Endothelial cell of umbilical vein (primary cell): ENCODE results near the gene IQGAP2. TPM values are rescaled to one million over a fixed set of nuclear protein-coding genes. Genes with fewer than 3 reads are reported as not detected.

Source experiments
- BruUV-seq: library from RNA; stranded (reverse); fragments of 400-500 nt; replicated peaks from 2 replicates; lab custom pipeline; 2021; lab: Mats Ljungman, UMichigan
- CTCF ChIA-PET: fragments of 300-600, 350-600 bp; sonication (Branson Sonifier 250); formaldehyde crosslinking; loops from one replicate; lab custom pipeline; 2021; ENCODE audit warnings: antibody characterized with exemption, inconsistent platforms; lab: Charles Lee
- POLR2A ChIA-PET: fragments of 300-600, 350-600 bp; sonication (Branson Sonifier 250); formaldehyde crosslinking; loops from one replicate; lab custom pipeline; 2021; ENCODE audit warnings: antibody characterized with exemption, inconsistent platforms; lab: Charles Lee
- DNase-seq: peaks from one replicate; pipeline ENCODE4 v3.0.0-alpha.2; 2011; ENCODE audit warnings: low read depth, low spot score
- FAIRE-seq: peaks from 2 replicates; lab custom pipeline; 2011; peaks lifted over from hg19 to GRCh38; lab: Jason Lieb, UNC
- H2AFZ ChIP-seq: 2 replicates; pipeline ENCODE4 v1.6.0; 2012; ENCODE audit warnings: low read depth, low read length, control low read depth, inconsistent platforms
- H3K27ac ChIP-seq: 2 replicates; pipeline ENCODE4 v1.5.1; 2011; ENCODE audit warnings: low read depth, mild to moderate bottlenecking, control low read depth, low read length, moderate library complexity; ENCODE audit not compliant: insufficient read depth
- H3K27me3 ChIP-seq, 2 experiments: 2 replicates each; pipeline versions ENCODE4 v1.6.0 to v1.6.1; 2011; ENCODE audit warnings: low read length in 2 of 2, mixed read lengths in 1 of 2; ENCODE audit not compliant: control insufficient read depth in 2 of 2, insufficient read depth in 2 of 2
- H3K36me3 ChIP-seq, 2 experiments: 2 replicates in 1 of 2; 3 replicates in 1 of 2; pipeline ENCODE4 v1.5.1; 2011; ENCODE audit warnings: low read length in 2 of 2, mild to moderate bottlenecking in 1 of 2, moderate library complexity in 1 of 2; ENCODE audit not compliant: control insufficient read depth in 2 of 2, insufficient read depth in 2 of 2; ENCODE audit errors: extremely low read depth in 1 of 2
- H3K4me1 ChIP-seq: 3 replicates; pipeline ENCODE4 v1.5.1; 2011; ENCODE audit warnings: mild to moderate bottlenecking, low read length; ENCODE audit not compliant: control insufficient read depth, insufficient read depth; ENCODE audit errors: extremely low read depth
- H3K4me2 ChIP-seq: 2 replicates; pipeline ENCODE4 v1.6.1; 2011; ENCODE audit warnings: low read length, control low read depth, mixed read lengths; ENCODE audit not compliant: insufficient read depth
- H3K4me3 ChIP-seq, 3 experiments: fragments of 200-600 bp in 1 of 3; sonication (generic), shearing (Covaris generic) in 1 of 3; replicated peaks in 1 of 3; 2 replicates each; pipeline ENCODE4 v1.5.1; 2011 to 2016; ENCODE audit warnings: control low read depth in 3 of 3, low read length in 3 of 3, mild to moderate bottlenecking in 2 of 3, inconsistent platforms in 1 of 3, low read depth in 1 of 3, moderate library complexity in 1 of 3; ENCODE audit not compliant: insufficient read depth in 1 of 3
- H3K79me2 ChIP-seq: 2 replicates; pipeline ENCODE4 v1.6.0; 2012; ENCODE audit warnings: low read length, inconsistent platforms; ENCODE audit not compliant: control insufficient read depth, insufficient read depth
- H3K9ac ChIP-seq: replicated peaks from 2 replicates; pipeline ENCODE3; 2011; ENCODE audit warnings: low read length, control low read depth; ENCODE audit not compliant: insufficient read depth; ENCODE audit errors: extremely low read depth
- H3K9me1 ChIP-seq: replicated peaks from 3 replicates; pipeline ENCODE4 v1.6.0; 2011; ENCODE audit warnings: mild to moderate bottlenecking, low read length; ENCODE audit not compliant: control insufficient read depth, insufficient read depth; ENCODE audit errors: extremely low read depth
- H3K9me3 ChIP-seq: replicated peaks from 2 replicates; pipeline ENCODE4 v1.5.1; 2012; ENCODE audit warnings: low read length, inconsistent platforms; ENCODE audit not compliant: control insufficient read depth, insufficient read depth
- H4K20me1 ChIP-seq: replicated peaks from 2 replicates; pipeline ENCODE3; 2011; ENCODE audit warnings: mild to moderate bottlenecking, low read length; ENCODE audit not compliant: control insufficient read depth, insufficient read depth; ENCODE audit errors: extremely low read depth
- EZH2 ChIP-seq: IDR thresholded peaks from 2 replicates; pipeline ENCODE4 v1.6.1; 2012; ENCODE audit warnings: borderline replicate concordance, low read depth, mild to moderate bottlenecking, moderate library complexity, low read length, inconsistent platforms; ENCODE audit not compliant: severe bottlenecking
- GATA2 ChIP-seq: IDR thresholded peaks from 2 replicates; pipeline ENCODE4 v1.7.0; 2011; ENCODE audit warnings: low read depth, mild to moderate bottlenecking, moderate library complexity, mixed read lengths, low read length; ENCODE audit not compliant: insufficient read length, insufficient read depth
- POLR2A ChIP-seq: IDR thresholded peaks from 2 replicates; pipeline ENCODE4 v1.6.1; 2012; ENCODE audit warnings: low read depth, mild to moderate bottlenecking, control low read depth, low read length
- dilution Hi-C: fragments of 300-500 bp; cut with MboI; formaldehyde crosslinking; loops from one replicate; pipeline ENCODE4 v1.15.0; 2019; ENCODE audit warnings: low sequenced_read_pairs; ENCODE audit not compliant: extremely low pct_ligation_motif_present
- intact Hi-C: fragments of 100-400 bp; cut with micrococcal nuclease; formaldehyde crosslinking; loops from one replicate; pipeline ENCODE4 v1.10.0; 2022
- polyA plus RNA-seq, 4 experiments: library from polyadenylated mRNA; depleted of rRNA in 3 of 4; stranded (reverse) in 3 of 4; unstranded in 1 of 4; fragments of >200 nt; gene quantifications; 2 replicates each; pipeline versions ENCODE4 v1.2.1 to v1.2.3, GENCODE V29; 2011 to 2012; ENCODE audit warnings: missing spikeins in 1 of 4
- total RNA-seq: library from RNA; stranded (reverse); gene quantifications from 2 replicates; pipeline ENCODE4 v1.2.3, GENCODE V29; 2021
- TF ChIP-seq, protein P1 (sequence below), 2 donors: IDR thresholded peaks; 1 replicate in 1 of 2; 2 replicates in 1 of 2; pipeline ENCODE4 v1.5.1; 2011; ENCODE audit warnings: low read length in 2 of 2, mild to moderate bottlenecking in 2 of 2, moderate library complexity in 2 of 2, control low read depth in 1 of 2, inconsistent platforms in 1 of 2, low read depth in 1 of 2; ENCODE audit not compliant: insufficient read depth in 1 of 2; ENCODE audit errors: extremely low read depth in 1 of 2
- TF ChIP-seq, protein P2 (sequence below): IDR thresholded peaks from 2 replicates; pipeline ENCODE4 v1.6.1; 2011; ENCODE audit not compliant: insufficient read depth, insufficient read length

Gene IQGAP2
- total and polyA plus RNA-seq, 2 donors (not counting 3 experiments of a cell fraction or from before 2014, with no cell fraction given) = 4.5 to 4.7 TPM

DNA sequence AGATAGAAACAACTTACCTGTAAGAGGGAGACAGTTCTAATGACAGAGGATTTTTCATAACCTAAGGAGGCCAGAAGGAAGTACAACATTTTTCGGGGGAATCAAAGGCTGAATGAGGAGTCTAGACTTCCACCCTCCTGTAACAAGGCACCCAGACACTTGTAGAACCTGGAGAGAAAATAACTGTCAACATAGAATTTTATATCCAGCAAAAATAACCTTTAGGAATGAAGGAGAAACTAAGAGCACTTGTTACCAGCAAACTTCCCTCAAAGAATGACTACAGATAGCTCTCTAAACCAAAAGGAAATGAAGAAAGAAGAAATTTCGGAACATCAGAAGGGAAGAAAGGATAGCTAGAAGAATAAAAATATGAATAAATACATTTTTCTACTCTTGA, 246.1 kb downstream of the IQGAP2 start:
- ChIA-PET CTCF (interaction anchor here (1.2 to 1.4 kb wide), 2 partner anchors 9 to 88 kb away, joined by 3 read pairs; no protein-coding TSS in a partner anchor), POLR2A (no interaction called here)
- Histone ChIP-seq H4K20me1 (no peaks in the 10 kb centered on the region), H3K4me1 (no peaks in the 10 kb centered on the region), H3K4me2 (no peak overlapping the region), H3K4me3 (no peak overlapping the region), H3K27ac (no peak overlapping the region), H3K9me3 (no peaks in the 10 kb centered on the region), H3K27me3 (no peaks in the 10 kb centered on the region), H3K9me1 (no peaks in the 10 kb centered on the region), H3K79me2 (no peaks in the 10 kb centered on the region), H2AFZ (no peak overlapping the region), H3K36me3 (no peaks in the 10 kb centered on the region), H3K9ac (no peak overlapping the region)
- TF ChIP-seq, protein P1, sequence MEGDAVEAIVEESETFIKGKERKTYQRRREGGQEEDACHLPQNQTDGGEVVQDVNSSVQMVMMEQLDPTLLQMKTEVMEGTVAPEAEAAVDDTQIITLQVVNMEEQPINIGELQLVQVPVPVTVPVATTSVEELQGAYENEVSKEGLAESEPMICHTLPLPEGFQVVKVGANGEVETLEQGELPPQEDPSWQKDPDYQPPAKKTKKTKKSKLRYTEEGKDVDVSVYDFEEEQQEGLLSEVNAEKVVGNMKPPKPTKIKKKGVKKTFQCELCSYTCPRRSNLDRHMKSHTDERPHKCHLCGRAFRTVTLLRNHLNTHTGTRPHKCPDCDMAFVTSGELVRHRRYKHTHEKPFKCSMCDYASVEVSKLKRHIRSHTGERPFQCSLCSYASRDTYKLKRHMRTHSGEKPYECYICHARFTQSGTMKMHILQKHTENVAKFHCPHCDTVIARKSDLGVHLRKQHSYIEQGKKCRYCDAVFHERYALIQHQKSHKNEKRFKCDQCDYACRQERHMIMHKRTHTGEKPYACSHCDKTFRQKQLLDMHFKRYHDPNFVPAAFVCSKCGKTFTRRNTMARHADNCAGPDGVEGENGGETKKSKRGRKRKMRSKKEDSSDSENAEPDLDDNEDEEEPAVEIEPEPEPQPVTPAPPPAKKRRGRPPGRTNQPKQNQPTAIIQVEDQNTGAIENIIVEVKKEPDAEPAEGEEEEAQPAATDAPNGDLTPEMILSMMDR (IDR thresholded peaks at IDR 0.05; ENCODE audit: extremely low read depth in 1 of 2, insufficient read depth in 1 of 2, low read depth in 1 of 2, low read length in 2 of 2) = no peak
- TF ChIP-seq, protein P2, sequence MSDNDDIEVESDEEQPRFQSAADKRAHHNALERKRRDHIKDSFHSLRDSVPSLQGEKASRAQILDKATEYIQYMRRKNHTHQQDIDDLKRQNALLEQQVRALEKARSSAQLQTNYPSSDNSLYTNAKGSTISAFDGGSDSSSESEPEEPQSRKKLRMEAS = no peak
- no peak for TF ChIP-seq GATA2
- no peak for TF ChIP-seq POLR2A
- dilution Hi-C loops = no loop called here
- intact Hi-C loops = no loop called here
- FAIRE-seq (no peak), DNase-seq (no peak)
- BruUV-seq = no TSS peak

DNA sequence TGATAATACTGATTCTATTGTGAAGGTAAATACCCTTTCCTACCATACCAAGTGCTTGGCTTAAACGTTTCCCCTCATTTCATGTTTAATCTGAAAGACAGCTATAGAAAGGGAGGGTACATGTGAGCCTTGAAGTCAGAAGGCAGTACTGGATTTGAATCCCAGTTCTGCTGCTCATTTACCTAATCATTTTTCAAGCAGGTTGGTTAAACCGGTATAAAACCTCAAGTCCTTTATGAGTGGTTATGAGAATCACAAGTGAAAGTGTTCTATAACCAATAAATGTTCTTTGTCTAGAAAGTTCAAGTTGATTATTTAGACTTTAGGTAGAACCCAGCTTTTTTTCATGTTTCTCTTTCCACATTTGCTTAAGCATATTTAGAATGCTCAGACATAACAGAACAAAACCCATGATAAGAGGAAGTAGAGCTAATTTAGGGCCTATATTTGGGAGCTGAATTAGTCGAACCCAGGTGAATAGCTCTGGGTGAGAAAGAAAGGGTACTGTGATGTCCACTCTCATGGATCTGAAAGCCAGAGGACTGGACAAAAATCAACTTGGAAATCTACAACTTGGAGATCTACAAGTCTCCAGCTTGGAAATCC, 249.8 kb downstream of the IQGAP2 start:
- TF ChIP-seq EZH2 = no peak
- TF ChIP-seq, protein P1 (IDR thresholded peaks at IDR 0.05; ENCODE audit: extremely low read depth in 1 of 2, insufficient read depth in 1 of 2, low read depth in 1 of 2, low read length in 2 of 2) = no peak
- no peak for TF ChIP-seq GATA2
- no peaks in the 10 kb centered on the region for H3K9me1 ChIP-seq
- H3K4me2 ChIP-seq = no peak overlapping the region
- H3K27me3 ChIP-seq = no peaks in the 10 kb centered on the region
- ChIA-PET CTCF (interaction anchor here (0.7 to 1.2 kb wide), 5 partner anchors 9 to 45 kb away, joined by 3 read pairs; no protein-coding TSS in a partner anchor), POLR2A (no interaction called here)
- no peak overlapping the region for H3K27ac ChIP-seq
- intact Hi-C loops (no loop called here), dilution Hi-C loops (no loop called here)
- no peak for DNase-seq
- no peaks in the 10 kb centered on the region for H3K79me2 ChIP-seq
- no peak for FAIRE-seq
- H3K36me3 ChIP-seq = no peaks in the 10 kb centered on the region
- no peaks in the 10 kb centered on the region for H3K9me3 ChIP-seq
- BruUV-seq = no TSS peak
- no peak overlapping the region for H3K9ac ChIP-seq
- H3K4me3 ChIP-seq = no peak overlapping the region
- H2AFZ ChIP-seq = no peak overlapping the region
- peaks cover 6% of the 10 kb centered on the region for H3K4me1 ChIP-seq
- no peaks in the 10 kb centered on the region for H4K20me1 ChIP-seq
